HG02840 (cell line): ENCODE measurements around the gene IRS2.
"Not testable (repeated sequence)": the region's sequence is repeated elsewhere in the genome, so short reads cannot be mapped to it uniquely, and the experiment has no call there.

ENCODE experiments used
- ATAC-seq: cut with Tn5 transposase; IDR thresholded peaks from one replicate; pipeline ENCODE4 v1.9.1; 2021; ENCODE audit warnings: mild to moderate bottlenecking, moderate library complexity, moderate number of reproducible peaks; ENCODE audit not compliant: unreplicated experiment, low FRiP score

IRS2 gene

GRCh38 chr13:109737606-109738005 lies 48.8 kb downstream of the IRS2 start:
- ATAC-seq: no peak

DNA sequence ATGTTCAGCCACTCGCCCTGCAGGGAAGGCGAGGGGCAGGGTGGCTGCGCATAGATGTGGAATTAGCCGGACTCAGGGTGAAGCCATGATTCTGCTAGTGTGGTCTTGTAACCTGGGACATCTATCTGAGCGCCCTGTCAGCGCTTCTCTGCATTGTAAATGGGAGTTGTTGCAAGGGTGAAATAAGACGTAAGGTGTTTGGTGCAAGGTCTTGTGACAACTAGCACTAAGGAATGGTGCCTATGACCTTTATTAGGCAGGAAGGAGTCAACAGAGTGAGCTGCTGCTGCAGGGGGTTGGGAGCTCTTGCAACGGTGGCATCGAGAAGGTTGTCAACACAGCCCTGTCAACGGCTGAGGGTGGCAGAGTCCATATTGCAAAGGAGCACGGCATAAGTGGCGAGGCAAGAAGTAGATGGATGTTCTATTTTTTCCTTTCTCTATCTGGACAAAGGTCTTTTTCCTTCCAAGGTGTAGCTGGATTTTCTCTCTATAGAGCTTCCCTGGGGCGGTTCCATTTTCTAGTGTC lies 49.3 kb downstream of the IRS2 start:
- no peak for ATAC-seq

- no peak for ATAC-seq
Measured at GRCh38 chr13:109735436-109735966, 50.9 kb downstream of the IRS2 start.

GRCh38 chr13:109734002-109734785 lies 52.2 kb downstream of the IRS2 start:
- no peak for ATAC-seq

DNA sequence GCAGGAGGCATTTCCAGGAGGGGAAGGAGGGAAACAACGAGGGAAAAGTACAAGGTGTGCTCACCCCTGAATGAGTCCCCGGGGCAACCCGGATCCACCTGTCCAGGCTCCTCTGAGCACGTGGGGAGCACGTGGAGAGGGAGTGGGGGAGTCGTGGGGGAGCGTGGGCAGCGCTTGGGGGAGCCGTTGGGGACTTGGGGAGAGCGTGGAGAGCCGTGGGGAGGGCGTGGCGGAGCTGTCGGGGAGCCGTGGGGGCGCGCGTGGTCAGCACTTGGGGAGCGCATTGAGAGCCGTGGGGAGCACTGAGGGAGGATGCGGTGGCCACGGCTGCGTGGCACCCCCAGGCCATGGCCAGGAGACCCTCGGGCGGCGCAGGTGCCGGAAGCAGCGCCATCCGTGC lies 52.8 kb downstream of the IRS2 start:
- no peak for ATAC-seq

GRCh38 chr13:109732470-109733170 lies 53.8 kb downstream of the IRS2 start:
- not testable (repeated sequence) for ATAC-seq

DNA sequence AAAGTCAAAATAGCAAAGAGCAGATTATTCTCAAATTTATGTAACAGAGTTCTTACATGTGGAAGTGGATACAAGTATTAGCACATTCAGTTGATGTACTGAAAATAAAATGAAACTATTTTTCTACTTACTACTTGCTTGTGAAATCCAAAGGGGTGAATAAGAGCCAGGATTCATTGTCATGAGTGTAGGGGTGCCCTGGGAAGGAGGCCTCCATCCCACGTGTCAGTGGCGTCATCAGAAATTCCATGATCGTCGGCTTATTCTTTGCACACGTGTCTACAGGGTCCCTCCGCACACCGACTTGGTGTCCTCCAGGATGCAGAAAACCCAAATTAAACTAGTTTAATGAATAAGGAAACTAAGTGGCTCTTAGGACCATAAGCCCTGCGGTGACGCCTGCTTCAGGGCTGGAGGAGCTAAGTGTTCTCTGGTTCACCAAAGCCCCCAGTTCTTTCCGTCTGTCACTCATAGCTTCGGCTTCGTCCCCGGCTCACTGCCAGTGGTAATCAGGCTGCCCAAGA lies 55.5 kb downstream of the IRS2 start:
- no peak for ATAC-seq

- no peak for ATAC-seq
Measured at GRCh38 chr13:109728791-109729731, 57.3 kb downstream of the IRS2 start.

DNA sequence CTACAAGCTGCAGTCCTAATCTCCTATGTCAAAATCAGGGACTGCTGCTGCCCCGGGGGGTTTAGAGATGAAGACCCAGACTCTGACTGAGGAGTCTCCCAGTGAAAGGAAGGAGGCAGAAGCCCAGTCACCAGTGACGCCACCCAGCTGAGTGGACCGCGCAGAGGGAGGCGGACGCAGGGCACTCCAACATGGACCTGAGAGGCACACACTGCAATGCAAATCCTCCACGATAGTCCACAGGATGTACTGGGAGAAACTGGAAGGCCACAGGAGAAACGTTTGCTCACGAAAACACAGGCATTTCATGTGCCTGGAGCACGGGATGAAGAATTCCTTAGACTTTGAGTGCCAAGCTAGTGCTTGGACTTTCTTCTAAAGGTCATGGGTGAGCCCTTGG lies 58.3 kb downstream of the IRS2 start:
- no peak for ATAC-seq

DNA sequence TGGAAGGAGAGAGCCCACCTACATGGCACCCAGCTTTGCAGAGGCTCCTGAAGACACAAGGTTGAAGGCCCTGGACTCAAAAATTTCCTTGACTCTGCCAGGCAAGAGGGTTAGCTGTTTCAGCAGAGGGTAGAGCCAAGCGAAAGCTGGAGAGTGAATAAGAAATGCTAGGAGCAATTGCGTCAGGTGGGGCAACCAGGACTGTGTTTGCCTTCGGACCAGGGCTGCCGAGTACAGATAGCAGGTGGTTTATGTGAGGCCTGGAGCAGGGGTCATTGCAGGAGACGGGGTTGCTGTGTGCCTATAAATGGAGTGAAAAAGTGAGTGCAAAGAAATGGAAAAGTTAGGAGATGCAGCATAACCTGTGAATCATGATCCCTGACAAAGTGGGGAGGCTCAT lies 59.1 kb downstream of the IRS2 start:
- no peak for ATAC-seq

GRCh38 chr13:109725995-109726637 lies 60.3 kb downstream of the IRS2 start:
- ATAC-seq: no peak

- no peak for ATAC-seq
Measured at GRCh38 chr13:109725297-109725696, 61.1 kb downstream of the IRS2 start.

- ATAC-seq: no peak
Measured at GRCh38 chr13:109724603-109725002, 61.8 kb downstream of the IRS2 start.

DNA sequence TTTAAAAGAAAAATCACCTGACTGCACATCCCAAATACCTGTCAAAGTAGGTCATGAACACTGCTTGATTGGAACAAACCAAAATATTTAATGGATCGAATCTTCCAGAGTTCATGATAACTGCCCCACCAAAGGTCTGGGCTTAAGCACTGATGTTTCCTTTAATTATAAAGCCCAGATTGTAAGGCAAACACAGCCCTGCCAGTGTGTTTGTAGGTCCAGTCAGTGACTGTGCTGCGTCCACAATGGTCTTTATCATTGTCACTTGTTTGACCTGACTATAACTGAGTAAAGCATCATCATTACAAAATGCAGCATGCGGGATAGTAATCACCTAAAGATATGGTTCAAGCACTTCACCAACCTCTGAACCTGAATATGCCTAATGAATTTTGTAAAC lies 63.3 kb downstream of the IRS2 start:
- ATAC-seq: no peak

DNA sequence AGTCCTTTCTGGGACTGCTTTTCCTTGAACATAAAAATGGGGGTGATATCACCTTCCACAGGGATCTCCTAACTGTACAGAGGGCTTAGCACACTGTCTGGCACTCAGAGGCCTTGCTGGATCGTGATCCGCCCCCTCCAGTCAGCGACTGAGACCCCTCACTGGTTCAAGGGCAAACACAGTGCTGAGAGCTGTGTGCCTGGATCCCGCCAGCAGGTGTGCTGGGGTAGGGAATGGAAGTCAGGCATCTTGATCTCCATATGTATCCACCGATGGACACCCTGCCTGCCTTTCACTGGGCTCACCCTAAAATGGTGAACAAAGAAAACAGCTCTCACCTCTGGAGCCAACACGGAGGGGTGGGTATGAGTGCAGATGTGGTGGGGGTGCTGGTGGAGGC lies 64.3 kb downstream of the IRS2 start:
- no peak for ATAC-seq

DNA sequence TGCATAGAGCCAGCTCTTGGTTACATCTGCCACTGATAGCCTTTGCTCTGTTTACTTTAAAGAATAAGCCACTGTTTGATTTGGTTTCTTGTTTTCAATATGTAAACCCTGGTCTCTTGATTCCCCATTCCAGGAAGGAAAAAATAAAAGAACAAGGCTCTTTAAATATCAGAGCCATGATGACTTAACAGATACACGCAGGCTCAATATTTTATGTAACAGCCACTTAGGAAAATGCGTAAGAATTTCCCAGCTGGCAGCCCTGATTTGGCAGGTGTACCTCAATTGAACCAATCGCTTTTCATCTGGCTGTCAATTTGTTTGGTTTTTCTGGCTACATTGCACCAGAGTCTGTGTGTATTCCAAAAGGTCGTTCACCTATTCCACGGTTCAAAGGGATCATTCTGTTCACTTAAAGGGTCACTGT lies 65.6 kb downstream of the IRS2 start:
- no peak for ATAC-seq

GRCh38 chr13:109719962-109720646 lies 66.3 kb downstream of the IRS2 start:
- ATAC-seq: no peak

GRCh38 chr13:109718726-109719125 lies 67.7 kb downstream of the IRS2 start:
- no peak for ATAC-seq

DNA sequence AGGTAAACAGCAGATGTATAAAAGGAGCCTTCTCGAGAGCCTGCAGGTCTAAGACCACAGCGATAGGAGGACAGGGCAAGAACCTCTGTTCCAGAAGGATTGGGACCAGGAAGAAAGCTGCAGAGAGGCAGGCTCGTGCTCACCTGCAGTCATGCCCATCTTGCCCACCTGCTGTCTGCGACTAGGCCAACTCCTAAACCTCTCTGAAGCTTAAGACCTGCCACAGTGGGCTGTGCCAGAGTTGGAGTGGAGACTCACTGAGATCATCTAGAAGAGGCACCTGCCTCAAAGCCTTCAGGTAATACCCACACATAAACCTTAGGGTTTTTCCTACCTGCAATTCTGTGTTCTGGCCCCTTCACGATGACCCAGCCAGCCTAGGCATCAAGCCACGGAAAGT lies 68.7 kb downstream of the IRS2 start:
- no peak for ATAC-seq
